Measurements from ENCODE around the gene GKN1. TPM values are rescaled to one million over a fixed set of nuclear protein-coding genes. Genes with fewer than 3 reads are reported as not detected.

Gene GKN1
- total RNA-seq, 1 donor from 2014 or later, result not detected

DNA sequence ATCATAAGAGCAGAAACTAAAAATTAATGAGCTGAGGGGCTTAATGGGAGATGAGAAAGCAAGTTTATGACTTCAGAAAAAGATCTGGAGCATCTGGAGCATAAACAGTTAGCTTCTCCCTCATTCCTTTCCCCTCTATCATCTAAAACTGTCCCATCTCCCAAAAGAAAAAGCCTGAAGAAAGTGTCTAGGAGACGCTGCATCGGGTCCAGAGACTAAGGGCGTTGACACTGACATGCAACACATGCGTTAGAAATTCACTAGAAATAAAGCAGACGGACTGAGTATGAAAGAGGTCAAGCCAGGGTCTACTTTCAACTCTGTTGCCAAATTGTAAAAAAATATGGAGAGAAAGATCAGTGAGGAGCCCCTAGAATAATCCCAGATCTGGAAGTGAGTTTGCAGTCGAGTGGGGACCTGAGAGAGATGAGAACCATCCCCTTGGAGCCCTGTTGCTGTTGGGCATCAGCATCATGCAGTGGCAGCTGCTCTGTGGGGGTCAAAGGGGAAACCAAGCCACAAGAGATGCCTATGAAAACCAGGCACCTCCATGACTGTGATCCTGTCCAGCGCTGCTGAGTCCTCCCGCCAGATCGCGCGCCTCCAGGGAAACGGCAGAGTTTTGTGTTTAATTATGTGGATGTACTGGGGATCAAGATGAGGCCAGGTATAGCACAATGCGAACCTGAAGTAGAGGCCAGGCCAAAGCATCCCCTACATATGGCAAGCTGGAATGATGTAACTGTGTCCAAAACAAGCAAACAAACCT lies 52.4 kb downstream of the GKN1 start:
- no peak overlapping the region for H3K27ac Mint-ChIP-seq
- peaks cover 6% of the 10 kb centered on the region for H3K27me3 Mint-ChIP-seq
- ChIA-PET POLR2A (interaction anchor here (0.5 kb wide), 1 partner anchor 35 kb away, joined by 4 read pairs; no protein-coding TSS in a partner anchor), CTCF (interaction anchor here (1.2 kb wide), 1 partner anchor 10 kb away, joined by 3 read pairs; no protein-coding TSS in a partner anchor)
- ATAC-seq (ENCODE audit: low read depth), result no peak
- TF ChIP-seq CTCF (IDR thresholded peaks at IDR 0.05), result no peak
- H3K4me3 Mint-ChIP-seq, result no peak overlapping the region
- no peaks in the 10 kb centered on the region for H3K36me3 Mint-ChIP-seq (ENCODE audit: low read depth)
- H3K9me3 Mint-ChIP-seq, result peaks cover 3% of the 10 kb centered on the region
- intact Hi-C loops (cut with micrococcal nuclease), result loop anchor here (2.0 kb wide), 1 partner anchor 688 kb away; no protein-coding TSS in a partner anchor
- DNase-seq, result no peak
- no peaks in the 10 kb centered on the region for H3K4me1 Mint-ChIP-seq

Other genes starting within 250 kb of the GKN1 start
- 324 and 336 TPM in 2 replicates for gene ARHGAP25, start 239.8 kb upstream of the GKN1 start, total RNA-seq
- not detected in 2 replicates for gene BMP10, start 103.2 kb upstream of the GKN1 start, total RNA-seq
- gene GKN2, start 21.7 kb upstream of the GKN1 start, total RNA-seq, result not detected in 2 replicates
- gene ANTXR1, start 38.5 kb downstream of the GKN1 start, total RNA-seq, result not detected in 2 replicates

Measured in activated B cell treated with CpG ODN at 0.5 μM for 24 hours (primary cell).